ENCODE measurements around the gene ZNF536. TPM values are rescaled to one million over a fixed set of nuclear protein-coding genes. Genes with fewer than 3 reads are reported as not detected.

The ZNF536 gene
- total and polyA plus RNA-seq, 2 donors (not counting 3 experiments of a cell fraction or from before 2014, with no cell fraction given) = not detected

DNA sequence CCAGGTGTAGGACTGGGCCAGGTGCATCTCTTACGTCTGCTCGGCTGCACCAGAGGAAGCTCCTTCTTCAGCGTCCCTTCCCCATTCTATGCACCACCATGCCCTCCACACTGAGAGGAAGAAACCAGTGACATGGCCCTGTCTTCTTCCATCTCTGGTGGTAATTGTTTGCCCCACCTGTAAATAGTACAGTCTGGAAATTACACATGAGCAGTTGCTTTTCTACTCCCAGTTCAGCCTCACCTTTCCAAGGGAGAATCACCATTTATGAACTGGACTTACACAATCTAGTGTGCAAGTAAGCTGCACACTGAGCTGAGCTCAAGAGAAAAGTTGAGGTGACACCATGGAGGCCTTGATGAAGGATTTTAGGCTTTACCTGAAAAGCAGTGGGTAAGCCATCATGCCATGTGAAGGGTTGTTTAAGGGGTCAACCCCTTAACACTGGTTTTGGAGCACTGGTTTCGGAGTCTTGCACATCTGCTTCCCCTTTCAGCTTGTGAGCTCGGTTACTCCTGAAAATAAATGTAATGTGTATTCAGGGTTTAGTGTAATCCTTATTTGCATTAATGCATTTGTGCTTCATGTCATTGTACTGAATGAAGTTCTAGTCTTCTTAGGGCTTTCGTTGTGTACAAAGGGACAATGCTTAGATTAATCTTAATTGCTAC lies 22.4 kb downstream of the ZNF536 start:
- H4K20me1 ChIP-seq (replicated peaks; ENCODE audit: control insufficient read depth, extremely low read depth, insufficient read depth, low read length) = no peaks in the 10 kb centered on the region
- POLR2A ChIA-PET = no interaction called here
- no peak overlapping the region for H3K9ac ChIP-seq (replicated peaks; ENCODE audit: extremely low read depth, insufficient read depth, low read length)
- no peaks in the 10 kb centered on the region for H3K79me2 ChIP-seq (ENCODE audit: control insufficient read depth, insufficient read depth, low read length)
- H3K27ac ChIP-seq (ENCODE audit: insufficient read depth, low read depth, low read length) = no peak overlapping the region
- TF ChIP-seq, protein P1, sequence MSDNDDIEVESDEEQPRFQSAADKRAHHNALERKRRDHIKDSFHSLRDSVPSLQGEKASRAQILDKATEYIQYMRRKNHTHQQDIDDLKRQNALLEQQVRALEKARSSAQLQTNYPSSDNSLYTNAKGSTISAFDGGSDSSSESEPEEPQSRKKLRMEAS (IDR thresholded peaks at IDR 0.05; ENCODE audit: insufficient read depth, insufficient read length) = no peak
- TF ChIP-seq FOS (IDR thresholded peaks at IDR 0.05; ENCODE audit: borderline replicate concordance, insufficient read depth, low read length) (no peak), POLR2AphosphoS5 (IDR thresholded peaks at IDR 0.05; ENCODE audit: insufficient read depth, low read depth, low read length) (no peak), POLR2A (IDR thresholded peaks at IDR 0.05; ENCODE audit: low read depth, low read length) (no peak)
- TF ChIP-seq, protein P2, sequence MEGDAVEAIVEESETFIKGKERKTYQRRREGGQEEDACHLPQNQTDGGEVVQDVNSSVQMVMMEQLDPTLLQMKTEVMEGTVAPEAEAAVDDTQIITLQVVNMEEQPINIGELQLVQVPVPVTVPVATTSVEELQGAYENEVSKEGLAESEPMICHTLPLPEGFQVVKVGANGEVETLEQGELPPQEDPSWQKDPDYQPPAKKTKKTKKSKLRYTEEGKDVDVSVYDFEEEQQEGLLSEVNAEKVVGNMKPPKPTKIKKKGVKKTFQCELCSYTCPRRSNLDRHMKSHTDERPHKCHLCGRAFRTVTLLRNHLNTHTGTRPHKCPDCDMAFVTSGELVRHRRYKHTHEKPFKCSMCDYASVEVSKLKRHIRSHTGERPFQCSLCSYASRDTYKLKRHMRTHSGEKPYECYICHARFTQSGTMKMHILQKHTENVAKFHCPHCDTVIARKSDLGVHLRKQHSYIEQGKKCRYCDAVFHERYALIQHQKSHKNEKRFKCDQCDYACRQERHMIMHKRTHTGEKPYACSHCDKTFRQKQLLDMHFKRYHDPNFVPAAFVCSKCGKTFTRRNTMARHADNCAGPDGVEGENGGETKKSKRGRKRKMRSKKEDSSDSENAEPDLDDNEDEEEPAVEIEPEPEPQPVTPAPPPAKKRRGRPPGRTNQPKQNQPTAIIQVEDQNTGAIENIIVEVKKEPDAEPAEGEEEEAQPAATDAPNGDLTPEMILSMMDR (IDR thresholded peaks at IDR 0.05; ENCODE audit: extremely low read depth in 1 of 2, insufficient read depth in 1 of 2, low read depth in 1 of 2, low read length in 2 of 2) = no peak
- FAIRE-seq = no peak
- H3K4me2 ChIP-seq (ENCODE audit: insufficient read depth, low read length) = no peak overlapping the region
- DNase-seq (ENCODE audit: low read depth, low spot score) = no peak
- H3K9me1 ChIP-seq (replicated peaks; ENCODE audit: control insufficient read depth, extremely low read depth, insufficient read depth, low read length) = no peaks in the 10 kb centered on the region
- CTCF ChIA-PET = no interaction called here
- dilution Hi-C loops (cut with MboI; ENCODE audit: extremely low pct_ligation_motif_present, low sequenced_read_pairs) (no loop called here), intact Hi-C loops (cut with micrococcal nuclease) (no loop called here)
- H3K36me3 ChIP-seq (ENCODE audit: control insufficient read depth in 2 of 2, extremely low read depth in 1 of 2, insufficient read depth in 2 of 2, low read length in 2 of 2) = no peaks in the 10 kb centered on the region
- H3K27me3 ChIP-seq (ENCODE audit: control insufficient read depth in 2 of 2, insufficient read depth in 2 of 2, low read length in 2 of 2) = no peaks in the 10 kb centered on the region
- H3K4me3 ChIP-seq (replicated peaks in 1 of 3; ENCODE audit: insufficient read depth in 1 of 3, low read depth in 1 of 3, low read length in 3 of 3) = no peak overlapping the region
- no peaks in the 10 kb centered on the region for H3K4me1 ChIP-seq (ENCODE audit: control insufficient read depth, extremely low read depth, insufficient read depth, low read length)
- H2AFZ ChIP-seq (ENCODE audit: low read depth, low read length) = no peak overlapping the region
- H3K9me3 ChIP-seq (replicated peaks; ENCODE audit: control insufficient read depth, insufficient read depth, low read length) = peaks cover 6% of the 10 kb centered on the region
- no TSS peak for BruUV-seq (replicated peaks)

DNA sequence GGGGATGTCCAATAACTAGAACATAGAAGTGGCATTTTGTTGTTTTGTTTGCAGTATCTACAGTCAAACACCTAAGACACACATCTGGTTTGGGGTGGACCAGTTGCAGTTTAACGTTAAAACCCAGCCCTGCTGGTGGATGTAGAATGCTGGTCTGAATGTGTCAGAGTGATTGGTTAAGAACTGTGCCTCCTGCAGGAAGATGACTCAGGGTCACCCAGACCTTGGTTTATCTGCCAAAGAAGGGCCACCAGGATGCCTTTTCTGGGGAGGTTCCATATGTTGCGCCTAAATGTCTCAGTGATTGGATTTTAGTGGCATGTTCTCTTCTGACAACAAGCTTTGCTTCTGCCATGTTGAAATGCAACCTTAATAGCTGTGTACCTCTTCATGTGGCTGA lies 23.1 kb downstream of the ZNF536 start:
- Histone ChIP-seq H3K27me3 (ENCODE audit: control insufficient read depth in 2 of 2, insufficient read depth in 2 of 2, low read length in 2 of 2) (no peaks in the 10 kb centered on the region), H3K9me3 (replicated peaks; ENCODE audit: control insufficient read depth, insufficient read depth, low read length) (peaks cover 6% of the 10 kb centered on the region), H3K4me2 (ENCODE audit: insufficient read depth, low read length) (no peak overlapping the region), H3K9ac (replicated peaks; ENCODE audit: extremely low read depth, insufficient read depth, low read length) (no peak overlapping the region), H3K36me3 (ENCODE audit: control insufficient read depth in 2 of 2, extremely low read depth in 1 of 2, insufficient read depth in 2 of 2, low read length in 2 of 2) (no peaks in the 10 kb centered on the region), H3K4me1 (ENCODE audit: control insufficient read depth, extremely low read depth, insufficient read depth, low read length) (no peaks in the 10 kb centered on the region), H3K4me3 (replicated peaks in 1 of 3; ENCODE audit: insufficient read depth in 1 of 3, low read depth in 1 of 3, low read length in 3 of 3) (no peak overlapping the region), H3K27ac (ENCODE audit: insufficient read depth, low read depth, low read length) (no peak overlapping the region), H4K20me1 (replicated peaks; ENCODE audit: control insufficient read depth, extremely low read depth, insufficient read depth, low read length) (no peaks in the 10 kb centered on the region), H3K79me2 (ENCODE audit: control insufficient read depth, insufficient read depth, low read length) (no peaks in the 10 kb centered on the region), H2AFZ (ENCODE audit: low read depth, low read length) (no peak overlapping the region), H3K9me1 (replicated peaks; ENCODE audit: control insufficient read depth, extremely low read depth, insufficient read depth, low read length) (no peaks in the 10 kb centered on the region)
- POLR2A ChIA-PET = no interaction called here
- dilution Hi-C loops (cut with MboI; ENCODE audit: extremely low pct_ligation_motif_present, low sequenced_read_pairs) (no loop called here), intact Hi-C loops (cut with micrococcal nuclease) (no loop called here)
- no peak for TF ChIP-seq JUN (IDR thresholded peaks at IDR 0.05; ENCODE audit: borderline replicate concordance, insufficient read depth, insufficient read length, low read depth)
- no peak for TF ChIP-seq POLR2AphosphoS5 (IDR thresholded peaks at IDR 0.05; ENCODE audit: insufficient read depth, low read depth, low read length)
- TF ChIP-seq POLR2A (IDR thresholded peaks at IDR 0.05; ENCODE audit: low read depth, low read length) = no peak
- TF ChIP-seq FOS (IDR thresholded peaks at IDR 0.05; ENCODE audit: borderline replicate concordance, insufficient read depth, low read length) = no peak
- no peak for TF ChIP-seq EZH2 (IDR thresholded peaks at IDR 0.05; ENCODE audit: borderline replicate concordance, low read depth, low read length, severe bottlenecking)
- no peak for TF ChIP-seq GATA2 (IDR thresholded peaks at IDR 0.05; ENCODE audit: insufficient read depth, insufficient read length, low read depth, low read length)
- TF ChIP-seq MYC (IDR thresholded peaks at IDR 0.05; ENCODE audit: low read depth, low read length) = no peak
- TF ChIP-seq, protein P1 (IDR thresholded peaks at IDR 0.05; ENCODE audit: insufficient read depth, insufficient read length) = no peak
- TF ChIP-seq, protein P2 (IDR thresholded peaks at IDR 0.05; ENCODE audit: extremely low read depth in 1 of 2, insufficient read depth in 1 of 2, low read depth in 1 of 2, low read length in 2 of 2) = no peak
- BruUV-seq (replicated peaks) = no TSS peak
- DNase-seq (ENCODE audit: low read depth, low spot score) (no peak), FAIRE-seq (no peak)
- CTCF ChIA-PET = no interaction called here
